ENCODE data around the gene FASLG. TPM values are rescaled to one million over a fixed set of nuclear protein-coding genes. Genes with fewer than 3 reads are reported as not detected.
"Not testable (repeated sequence)": the region's sequence is repeated elsewhere in the genome, so short reads cannot be mapped to it uniquely, and the experiment has no call there.

The FASLG gene, protein sequence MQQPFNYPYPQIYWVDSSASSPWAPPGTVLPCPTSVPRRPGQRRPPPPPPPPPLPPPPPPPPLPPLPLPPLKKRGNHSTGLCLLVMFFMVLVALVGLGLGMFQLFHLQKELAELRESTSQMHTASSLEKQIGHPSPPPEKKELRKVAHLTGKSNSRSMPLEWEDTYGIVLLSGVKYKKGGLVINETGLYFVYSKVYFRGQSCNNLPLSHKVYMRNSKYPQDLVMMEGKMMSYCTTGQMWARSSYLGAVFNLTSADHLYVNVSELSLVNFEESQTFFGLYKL
- 0.31 TPM for total RNA-seq

DNA sequence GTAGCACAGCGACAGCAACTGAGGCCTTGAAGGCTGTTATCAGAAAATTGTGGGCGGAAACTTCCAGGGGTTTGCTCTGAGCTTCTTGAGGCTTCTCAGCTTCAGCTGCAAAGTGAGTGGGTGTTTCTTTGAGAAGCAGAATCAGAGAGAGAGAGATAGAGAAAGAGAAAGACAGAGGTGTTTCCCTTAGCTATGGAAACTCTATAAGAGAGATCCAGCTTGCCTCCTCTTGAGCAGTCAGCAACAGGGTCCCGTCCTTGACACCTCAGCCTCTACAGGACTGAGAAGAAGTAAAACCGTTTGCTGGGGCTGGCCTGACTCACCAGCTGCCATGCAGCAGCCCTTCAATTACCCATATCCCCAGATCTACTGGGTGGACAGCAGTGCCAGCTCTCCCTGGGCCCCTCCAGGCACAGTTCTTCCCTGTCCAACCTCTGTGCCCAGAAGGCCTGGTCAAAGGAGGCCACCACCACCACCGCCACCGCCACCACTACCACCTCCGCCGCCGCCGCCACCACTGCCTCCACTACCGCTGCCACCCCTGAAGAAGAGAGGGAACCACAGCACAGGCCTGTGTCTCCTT is at the start of gene FASLG:
Gene FASLG, plus strand, starts transcription at position 233 of the 583 bp plus-strand sequence. Its CDS starts 99 bp downstream, at position 332.
- no peak for DNase-seq

DNA sequence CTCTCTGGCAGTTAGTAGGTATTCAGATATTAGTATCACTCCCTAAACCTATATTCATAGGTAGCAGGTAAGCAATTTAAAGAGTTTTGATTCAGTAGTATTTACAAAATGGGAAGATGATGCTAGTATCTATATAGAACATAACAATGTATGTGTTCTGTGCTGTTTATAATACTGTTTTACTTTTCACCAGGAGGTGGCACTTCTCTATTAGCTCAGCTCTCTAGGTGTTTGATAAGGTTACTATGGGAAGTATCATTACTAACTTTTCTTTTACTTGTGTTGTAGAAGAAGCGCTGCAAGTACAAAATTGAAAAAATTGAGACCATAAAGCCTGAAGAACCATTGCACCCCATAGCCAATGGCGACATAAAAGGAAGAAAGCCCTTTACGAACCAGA is 49.4 kb upstream of the FASLG start:
- no peak for DNase-seq

DNA sequence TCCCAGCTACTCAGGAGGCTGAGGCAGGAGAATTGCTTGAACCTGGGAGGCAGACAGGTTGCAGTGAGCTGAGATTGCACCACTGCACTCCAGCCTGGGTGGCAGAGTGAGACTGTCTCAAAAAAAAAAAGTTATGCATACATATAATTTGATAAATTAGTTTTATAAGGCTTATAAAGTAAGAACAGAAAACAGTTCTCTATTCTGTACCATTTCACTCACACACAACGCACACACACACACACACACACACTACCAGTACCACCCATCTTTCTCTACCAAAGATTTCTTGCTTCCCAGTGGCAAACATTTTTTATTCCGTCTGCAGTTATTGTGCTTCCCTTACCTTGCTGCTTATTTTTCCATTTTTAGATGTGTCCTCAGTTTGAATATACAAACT is 46.4 kb upstream of the FASLG start:
- no peak for DNase-seq

GRCh38 chr1:172613294-172613693 is 45.6 kb upstream of the FASLG start:
- no peak for DNase-seq

- DNase-seq: no peak
These were observed 42.7 kb upstream of the FASLG start for GRCh38 chr1:172616195-172616594.

DNA sequence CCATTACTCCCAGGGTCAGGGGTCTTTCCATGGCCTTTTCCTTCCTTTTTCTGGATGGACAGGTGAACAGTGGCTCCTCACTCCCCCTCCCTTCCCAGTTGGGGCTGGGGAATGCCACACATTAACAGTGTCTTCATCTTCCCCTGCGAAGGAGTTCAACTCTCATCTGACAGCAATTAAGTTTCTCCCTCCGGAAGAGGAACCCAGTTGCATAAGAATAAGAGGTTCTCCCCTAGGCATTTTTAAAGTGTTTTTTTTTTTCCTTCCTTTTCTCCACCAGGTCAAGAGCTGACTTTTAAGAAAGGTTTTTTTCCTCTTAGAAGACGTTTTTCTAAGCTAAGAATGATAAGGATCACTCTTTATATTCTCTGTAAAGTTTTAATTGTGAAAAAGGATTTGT is 42.3 kb upstream of the FASLG start:
- no peak for DNase-seq

GRCh38 chr1:172620603-172621002 is 38.3 kb upstream of the FASLG start:
- DNase-seq: not testable (repeated sequence)

DNA sequence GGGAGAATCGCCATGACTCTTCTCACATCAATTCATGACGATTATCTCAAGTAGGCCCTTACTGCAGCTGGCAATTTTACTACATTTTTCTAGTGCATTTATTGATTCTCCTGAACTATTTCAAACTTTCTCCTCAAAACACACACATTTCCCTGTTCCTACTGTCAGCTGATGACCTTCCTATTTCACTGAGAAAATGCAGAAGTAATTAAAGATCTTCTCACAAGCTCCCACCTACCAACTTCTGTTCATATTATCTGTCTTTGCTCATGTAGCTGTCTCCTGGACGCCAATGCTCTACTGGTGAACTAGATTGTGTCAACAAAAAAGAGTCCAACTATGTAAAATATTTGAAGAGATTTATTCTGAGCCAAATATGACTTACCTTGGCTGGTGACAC is 36.4 kb upstream of the FASLG start:
- DNase-seq: no peak

DNA sequence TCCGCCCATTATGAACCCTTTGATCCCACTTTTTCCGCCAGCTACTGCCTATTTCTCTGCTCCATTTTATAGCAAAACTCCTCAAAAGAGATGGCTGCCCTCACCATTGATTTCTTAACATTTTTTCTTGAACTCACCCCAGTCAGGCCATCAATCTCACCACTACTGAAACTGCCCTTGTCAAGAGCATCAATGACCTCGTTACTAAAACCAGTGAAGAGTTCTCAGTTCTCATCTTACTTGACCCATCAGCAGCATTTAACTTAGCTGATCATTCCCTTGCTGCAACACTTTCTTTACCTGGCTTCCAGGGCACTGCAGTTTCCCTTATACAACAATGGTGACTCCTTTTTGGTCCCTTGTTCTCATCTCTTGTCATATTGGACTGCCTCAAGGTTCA is 35.2 kb upstream of the FASLG start:
- no peak for DNase-seq

- no peak for DNase-seq
These were observed 32.1 kb upstream of the FASLG start for GRCh38 chr1:172626845-172627244.

DNA sequence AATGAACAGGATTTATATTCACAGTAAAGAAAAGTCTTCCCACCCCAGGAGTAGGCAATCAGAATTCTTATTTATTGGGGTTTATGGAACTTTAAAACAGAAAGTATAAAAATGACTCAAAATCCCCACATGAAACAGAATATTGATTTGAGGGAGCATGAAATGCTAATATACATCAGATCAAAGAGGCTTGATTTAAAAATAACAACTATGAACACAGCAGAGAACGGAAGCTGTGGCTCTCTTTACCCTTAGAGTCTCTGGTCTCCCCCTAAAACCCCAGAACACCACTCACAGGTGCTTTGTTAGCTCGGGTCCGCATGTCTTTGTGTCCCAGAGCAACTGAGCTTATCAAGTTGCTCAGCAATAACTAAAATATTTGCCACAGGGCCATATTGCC is 31.2 kb upstream of the FASLG start:
- DNase-seq: no peak

DNA sequence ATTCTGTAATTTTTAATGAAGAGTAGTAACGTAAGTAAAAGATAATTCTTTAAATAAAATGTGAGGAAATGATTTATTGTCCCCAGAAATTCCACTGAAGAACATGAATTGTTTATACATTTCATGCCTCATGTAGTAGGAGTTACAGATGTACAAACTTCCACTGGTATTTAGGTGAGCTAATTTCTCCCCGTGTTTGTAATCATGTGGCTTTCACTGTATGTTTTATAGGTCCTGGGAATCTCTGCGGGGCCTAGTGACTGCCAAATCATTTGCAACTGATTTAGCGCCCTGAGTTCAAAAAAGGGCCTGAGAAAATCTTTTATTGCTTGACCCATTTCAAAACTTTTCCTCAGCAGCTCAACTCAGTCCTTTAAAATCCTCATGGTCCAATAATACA is 30.5 kb upstream of the FASLG start:
- DNase-seq: no peak

DNA sequence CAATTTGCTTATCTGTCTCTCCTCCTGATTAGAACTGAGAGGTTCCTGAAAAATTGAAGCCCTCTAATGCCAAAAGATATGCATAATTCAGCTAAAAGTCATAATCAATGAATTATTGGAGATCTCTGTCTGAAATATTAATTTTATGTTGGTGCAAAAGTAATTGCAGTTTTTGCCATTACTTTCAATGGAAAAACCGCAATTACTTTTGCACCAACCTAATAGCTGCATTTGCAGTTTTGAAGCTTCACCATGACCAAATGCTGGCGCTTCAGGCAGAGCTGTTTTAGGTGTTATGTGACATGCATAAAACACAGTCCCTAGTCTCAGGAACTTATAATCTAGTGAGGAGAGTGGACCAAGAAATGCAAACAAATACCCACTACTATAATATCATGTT is 29.7 kb upstream of the FASLG start:
- no peak for DNase-seq

GRCh38 chr1:172629638-172630037 is 29.3 kb upstream of the FASLG start:
- DNase-seq: no peak

GRCh38 chr1:172630056-172630818 is 28.7 kb upstream of the FASLG start:
- DNase-seq: no peak

- no peak for DNase-seq
These were observed 28.0 kb upstream of the FASLG start for GRCh38 chr1:172630868-172631267.

GRCh38 chr1:172637522-172637921 is 21.4 kb upstream of the FASLG start:
- DNase-seq: no peak

GRCh38 chr1:172638249-172638648 is 20.7 kb upstream of the FASLG start:
- no peak for DNase-seq

DNA sequence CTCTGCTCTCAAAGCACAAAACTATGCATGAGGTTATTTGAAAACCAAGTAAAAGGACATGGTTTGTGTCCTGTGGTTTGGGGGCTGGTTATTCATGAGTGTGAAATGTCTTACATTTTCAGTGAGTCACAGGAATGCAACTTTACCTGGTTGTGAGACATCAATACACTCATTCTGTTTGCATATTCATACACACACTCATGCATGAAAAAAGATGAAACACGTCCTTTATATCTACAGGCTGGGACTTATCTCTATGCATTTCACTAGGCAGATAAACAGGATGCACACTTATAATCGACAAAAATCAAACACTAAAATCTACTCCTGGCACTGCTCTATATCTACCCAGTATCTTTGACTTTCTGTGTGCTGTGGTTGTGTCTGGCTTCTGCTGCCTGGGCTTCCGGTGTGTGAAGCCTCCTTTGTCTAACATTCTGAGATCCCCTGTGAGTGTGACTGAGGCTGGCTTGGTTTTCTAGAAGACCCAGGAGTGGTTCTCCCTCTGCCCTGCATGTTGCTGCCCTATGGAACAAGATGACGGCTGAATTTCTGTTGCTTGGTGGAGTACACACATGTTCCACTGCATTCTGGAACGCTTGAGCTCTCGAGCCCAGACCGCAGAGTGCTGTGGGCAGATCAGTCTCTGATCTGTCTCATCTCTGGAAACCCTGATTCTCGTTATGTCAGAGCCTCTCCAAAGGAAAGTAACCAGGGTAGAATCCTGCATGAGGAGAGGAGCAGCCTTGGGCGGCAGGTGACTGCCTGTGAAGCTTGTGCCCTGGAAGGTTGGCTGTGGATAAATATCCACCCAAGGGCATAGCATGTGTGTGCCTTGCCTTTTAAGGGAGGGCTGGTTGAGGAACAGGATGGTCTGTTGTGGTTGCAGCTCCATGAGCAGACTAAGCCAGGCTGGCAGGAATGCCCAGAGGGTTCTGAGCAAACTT is 19.7 kb upstream of the FASLG start:
- DNase-seq: no peak

- no peak for DNase-seq
These were observed 18.8 kb upstream of the FASLG start for GRCh38 chr1:172640111-172640510.

- DNase-seq: no peak
These were observed 17.4 kb upstream of the FASLG start for GRCh38 chr1:172641492-172641891.

DNA sequence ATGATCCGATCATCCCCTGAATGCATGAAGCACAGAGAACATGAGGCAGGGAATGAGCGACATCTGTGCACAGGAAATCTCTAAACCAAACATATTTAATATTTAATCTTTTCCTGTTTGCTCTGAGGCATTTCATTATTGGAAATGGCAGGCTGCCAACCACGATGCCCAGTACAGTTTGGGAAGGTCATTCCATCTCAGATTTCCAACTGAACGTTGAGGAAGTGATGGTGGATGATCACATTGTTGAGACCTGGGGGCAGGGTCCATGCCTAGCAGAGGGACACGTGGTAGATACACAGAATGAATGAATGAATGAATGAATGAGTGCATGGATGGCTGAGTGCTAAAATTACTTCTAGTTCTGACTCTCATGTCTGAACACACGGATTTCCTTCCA is 15.9 kb upstream of the FASLG start:
- DNase-seq: no peak

Data from tongue (tissue), 2 donors.